Spleen (tissue), 7 donors: Measurements from ENCODE around the gene MYEOV.

ENCODE experiments used
- CTCF ChIP-seq, 11 experiments: fragments of 200-600 bp in 7 of 11; fragments of 450-650 bp in 4 of 11; sonication (generic) in 4 of 11; IDR thresholded peaks in 8 of 11; conservative IDR thresholded peaks in 3 of 11; 1 replicate in 7 of 11; 2 replicates in 4 of 11; pipeline versions ENCODE4 v1.4.0 to v1.8.0; 2016 to 2021; ENCODE audit warnings: antibody characterized with exemption in 11 of 11, inconsistent platforms in 4 of 11, mild to moderate bottlenecking in 1 of 11
- POLR2AphosphoS5 ChIP-seq, 3 donors: sonication (generic); formaldehyde crosslinking; IDR thresholded peaks; one replicate each; pipeline ENCODE4 v1.5.1; 2017; ENCODE audit warnings: antibody characterized with exemption in 3 of 3
- donor health status: DM: no; HTN: no; CAD: no; lungs with moderate emphysema.
- donor health status: DM: no; HTN: no; CAD: no.
- donor health status: DM: no; HTN: no; CAD: no.

- no peak for TF ChIP-seq CTCF (IDR thresholded peaks at IDR 0.05 in 8 of 11, conservative IDR thresholded peaks at IDR 0.05 in 3 of 11)
- no peak for TF ChIP-seq POLR2AphosphoS5 (IDR thresholded peaks at IDR 0.05)
These were observed 6.4 kb downstream of the MYEOV start for GRCh38 chr11:69300120-69301060.
